Tibial nerve (tissue), 4 donors: ENCODE data around the gene PTPN2.

Experiments
- EP300 ChIP-seq, 2 donors: sonication (generic); formaldehyde crosslinking; IDR thresholded peaks; one replicate each; pipeline ENCODE4 v1.6.1; 2017; ENCODE audit warnings: antibody characterized with exemption in 2 of 2, mild to moderate bottlenecking in 1 of 2
- POLR2A ChIP-seq, 2 donors: fragments of 450-650 bp; IDR thresholded peaks; one replicate each; pipeline ENCODE4 v1.6.1; 2017; ENCODE audit warnings: antibody characterized with exemption in 2 of 2, mild to moderate bottlenecking in 2 of 2, moderate library complexity in 2 of 2
- TF ChIP-seq, protein P1 (sequence below), 5 experiments: fragments of 200-600 bp in 3 of 5; fragments of 450-650 bp in 2 of 5; sonication (generic) in 3 of 5; IDR thresholded peaks; one replicate each; pipeline ENCODE4 v1.5.1; 2016 to 2019; ENCODE audit warnings: antibody characterized with exemption in 5 of 5, mild to moderate bottlenecking in 3 of 5, moderate library complexity in 2 of 5

DNA sequence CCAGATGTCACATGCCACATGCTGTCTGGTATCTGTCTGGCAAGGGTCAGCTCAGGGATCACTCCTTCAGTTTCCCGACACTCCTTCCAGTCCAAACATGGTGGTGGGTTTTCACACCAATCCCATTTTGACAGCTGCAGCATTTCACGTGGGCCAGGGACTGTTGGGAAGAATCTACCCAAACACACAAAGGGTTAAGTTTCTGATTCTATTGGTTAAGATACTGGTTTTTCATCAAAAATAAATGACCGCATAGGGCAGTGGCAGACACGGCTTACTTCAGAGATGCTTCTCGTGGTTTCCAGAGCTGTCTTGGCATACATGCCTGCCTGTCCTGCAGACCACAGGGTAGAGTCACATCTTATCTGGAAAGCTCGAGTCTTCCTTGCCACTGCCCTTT is 101.5 kb downstream of the PTPN2 start:
- TF ChIP-seq, protein P1, sequence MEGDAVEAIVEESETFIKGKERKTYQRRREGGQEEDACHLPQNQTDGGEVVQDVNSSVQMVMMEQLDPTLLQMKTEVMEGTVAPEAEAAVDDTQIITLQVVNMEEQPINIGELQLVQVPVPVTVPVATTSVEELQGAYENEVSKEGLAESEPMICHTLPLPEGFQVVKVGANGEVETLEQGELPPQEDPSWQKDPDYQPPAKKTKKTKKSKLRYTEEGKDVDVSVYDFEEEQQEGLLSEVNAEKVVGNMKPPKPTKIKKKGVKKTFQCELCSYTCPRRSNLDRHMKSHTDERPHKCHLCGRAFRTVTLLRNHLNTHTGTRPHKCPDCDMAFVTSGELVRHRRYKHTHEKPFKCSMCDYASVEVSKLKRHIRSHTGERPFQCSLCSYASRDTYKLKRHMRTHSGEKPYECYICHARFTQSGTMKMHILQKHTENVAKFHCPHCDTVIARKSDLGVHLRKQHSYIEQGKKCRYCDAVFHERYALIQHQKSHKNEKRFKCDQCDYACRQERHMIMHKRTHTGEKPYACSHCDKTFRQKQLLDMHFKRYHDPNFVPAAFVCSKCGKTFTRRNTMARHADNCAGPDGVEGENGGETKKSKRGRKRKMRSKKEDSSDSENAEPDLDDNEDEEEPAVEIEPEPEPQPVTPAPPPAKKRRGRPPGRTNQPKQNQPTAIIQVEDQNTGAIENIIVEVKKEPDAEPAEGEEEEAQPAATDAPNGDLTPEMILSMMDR (IDR thresholded peaks at IDR 0.05), result no peak
- TF ChIP-seq POLR2A (IDR thresholded peaks at IDR 0.05) (no peak), EP300 (IDR thresholded peaks at IDR 0.05) (no peak)
